HEK293 (cell line): Measurements from ENCODE around the gene IQSEC1.

ENCODE experiments used
- TCF7L2 ChIP-seq: IDR thresholded peaks from 2 replicates; pipeline ENCODE4 v1.6.1; 2011; ENCODE audit warnings: low read depth, mild to moderate bottlenecking, inconsistent platforms, low read length, moderate library complexity, borderline replicate concordance
- ZBTB7A ChIP-seq: fragments of 450-650 bp; formaldehyde crosslinking; IDR thresholded peaks from 2 replicates; pipeline ENCODE4 v1.5.1; 2016; ENCODE audit warnings: low read depth, missing biosample characterization, missing genetic modification characterization
- ZNF140 ChIP-seq: fragments of 450-650 bp; formaldehyde crosslinking; IDR thresholded peaks from 2 replicates; pipeline ENCODE4 v1.5.1; 2016; ENCODE audit warnings: missing biosample characterization, missing genetic modification characterization
- ZNF174 ChIP-seq: fragments of 450-650 bp; formaldehyde crosslinking; IDR thresholded peaks from 2 replicates; pipeline ENCODE4 v1.5.0; 2017; ENCODE audit warnings: missing biosample characterization, mild to moderate bottlenecking, missing genetic modification characterization
- ZNF404 ChIP-seq: fragments of 450-650 bp; formaldehyde crosslinking; IDR thresholded peaks from 2 replicates; pipeline ENCODE4 v1.5.1; 2017; ENCODE audit warnings: missing biosample characterization, missing genetic modification characterization
- ZNF423 ChIP-seq: fragments of 450-650 bp; formaldehyde crosslinking; IDR thresholded peaks from 2 replicates; pipeline ENCODE4 v1.5.1; 2016; ENCODE audit warnings: missing biosample characterization, missing genetic modification characterization
- ZNF610 ChIP-seq: fragments of 450-650 bp; formaldehyde crosslinking; IDR thresholded peaks from 2 replicates; pipeline ENCODE4 v1.5.1; 2016; ENCODE audit warnings: missing biosample characterization, missing genetic modification characterization, borderline replicate concordance
- TF ChIP-seq, protein P1 (sequence below): fragments of 450-650 bp; formaldehyde crosslinking; IDR thresholded peaks from 2 replicates; pipeline ENCODE4 v1.5.1; 2016; ENCODE audit warnings: missing biosample characterization, missing genetic modification characterization
- TF ChIP-seq, protein P2 (sequence below): fragments of 450-650 bp; formaldehyde crosslinking; IDR thresholded peaks from 2 replicates; pipeline ENCODE4 v1.5.1; 2016; ENCODE audit warnings: missing biosample characterization, missing genetic modification characterization, low read depth

- TF ChIP-seq ZNF423 (tag by site-specific recombination) (no peak), ZNF174 (tag by site-specific recombination) (no peak), TCF7L2 (no peak), ZNF404 (tag by site-specific recombination) (no peak), ZBTB7A (tag by site-specific recombination) (no peak), ZNF140 (tag by site-specific recombination) (no peak), ZNF610 (tag by site-specific recombination) (no peak)
- TF ChIP-seq, protein P1, sequence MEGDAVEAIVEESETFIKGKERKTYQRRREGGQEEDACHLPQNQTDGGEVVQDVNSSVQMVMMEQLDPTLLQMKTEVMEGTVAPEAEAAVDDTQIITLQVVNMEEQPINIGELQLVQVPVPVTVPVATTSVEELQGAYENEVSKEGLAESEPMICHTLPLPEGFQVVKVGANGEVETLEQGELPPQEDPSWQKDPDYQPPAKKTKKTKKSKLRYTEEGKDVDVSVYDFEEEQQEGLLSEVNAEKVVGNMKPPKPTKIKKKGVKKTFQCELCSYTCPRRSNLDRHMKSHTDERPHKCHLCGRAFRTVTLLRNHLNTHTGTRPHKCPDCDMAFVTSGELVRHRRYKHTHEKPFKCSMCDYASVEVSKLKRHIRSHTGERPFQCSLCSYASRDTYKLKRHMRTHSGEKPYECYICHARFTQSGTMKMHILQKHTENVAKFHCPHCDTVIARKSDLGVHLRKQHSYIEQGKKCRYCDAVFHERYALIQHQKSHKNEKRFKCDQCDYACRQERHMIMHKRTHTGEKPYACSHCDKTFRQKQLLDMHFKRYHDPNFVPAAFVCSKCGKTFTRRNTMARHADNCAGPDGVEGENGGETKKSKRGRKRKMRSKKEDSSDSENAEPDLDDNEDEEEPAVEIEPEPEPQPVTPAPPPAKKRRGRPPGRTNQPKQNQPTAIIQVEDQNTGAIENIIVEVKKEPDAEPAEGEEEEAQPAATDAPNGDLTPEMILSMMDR (tag by site-specific recombination), result no peak
- TF ChIP-seq, protein P2, sequence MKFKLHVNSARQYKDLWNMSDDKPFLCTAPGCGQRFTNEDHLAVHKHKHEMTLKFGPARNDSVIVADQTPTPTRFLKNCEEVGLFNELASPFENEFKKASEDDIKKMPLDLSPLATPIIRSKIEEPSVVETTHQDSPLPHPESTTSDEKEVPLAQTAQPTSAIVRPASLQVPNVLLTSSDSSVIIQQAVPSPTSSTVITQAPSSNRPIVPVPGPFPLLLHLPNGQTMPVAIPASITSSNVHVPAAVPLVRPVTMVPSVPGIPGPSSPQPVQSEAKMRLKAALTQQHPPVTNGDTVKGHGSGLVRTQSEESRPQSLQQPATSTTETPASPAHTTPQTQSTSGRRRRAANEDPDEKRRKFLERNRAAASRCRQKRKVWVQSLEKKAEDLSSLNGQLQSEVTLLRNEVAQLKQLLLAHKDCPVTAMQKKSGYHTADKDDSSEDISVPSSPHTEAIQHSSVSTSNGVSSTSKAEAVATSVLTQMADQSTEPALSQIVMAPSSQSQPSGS (tag by site-specific recombination), result no peak
Observed at GRCh38 chr3:12999147-13000140, 73.8 kb downstream of the IQSEC1 start.
